Left ventricle myocardium superior (tissue), 1 donor: ENCODE measurements around the gene NFIX. TPM values are rescaled to one million over a fixed set of nuclear protein-coding genes. Genes with fewer than 3 reads are reported as not detected.
"Not testable (repeated sequence)": the region's sequence is repeated elsewhere in the genome, so short reads cannot be mapped to it uniquely, and the experiment has no call there.

Source experiments
- ATAC-seq: fragments of 200-7000 bp; cut with Tn5 transposase; one replicate; pipeline ENCODE4 v1.9.1; 2020; ENCODE audit warnings: mild to moderate bottlenecking, moderate library complexity
- DNase-seq: peaks from one replicate; pipeline ENCODE4 v3.0.0-alpha.2; 2020
- intact Hi-C: fragments of 100-400 bp; cut with micrococcal nuclease; formaldehyde crosslinking; loops from one replicate; pipeline ENCODE4 v1.11.0; 2022
- total RNA-seq: library from RNA; stranded (reverse); fragmentation: NEBNext Ultra II Directional; extraction: Animal tissue kit (Norgen Biotek cat#: 25700); gene quantifications from one replicate; pipeline ENCODE4 v1.2.1, GENCODE V29; 2021
- donor health status: DM: no; HTN: yes; CAD: no; lungs with severe emphysema.

The NFIX gene
- total RNA-seq, 1 donor from 2014 or later, result 171 TPM

- peak; percentile 93 for ATAC-seq
- intact Hi-C loops, result no loop called here
These were observed 38.6 kb upstream of the NFIX start, which contains the start of gene GADD45GIP1 for GRCh38 chr19:12956446-12957388. TSS of gene GADD45GIP1 (minus strand) at chr19:12957223. CDS start at chr19:12957212, 11 bp downstream.

DNA sequence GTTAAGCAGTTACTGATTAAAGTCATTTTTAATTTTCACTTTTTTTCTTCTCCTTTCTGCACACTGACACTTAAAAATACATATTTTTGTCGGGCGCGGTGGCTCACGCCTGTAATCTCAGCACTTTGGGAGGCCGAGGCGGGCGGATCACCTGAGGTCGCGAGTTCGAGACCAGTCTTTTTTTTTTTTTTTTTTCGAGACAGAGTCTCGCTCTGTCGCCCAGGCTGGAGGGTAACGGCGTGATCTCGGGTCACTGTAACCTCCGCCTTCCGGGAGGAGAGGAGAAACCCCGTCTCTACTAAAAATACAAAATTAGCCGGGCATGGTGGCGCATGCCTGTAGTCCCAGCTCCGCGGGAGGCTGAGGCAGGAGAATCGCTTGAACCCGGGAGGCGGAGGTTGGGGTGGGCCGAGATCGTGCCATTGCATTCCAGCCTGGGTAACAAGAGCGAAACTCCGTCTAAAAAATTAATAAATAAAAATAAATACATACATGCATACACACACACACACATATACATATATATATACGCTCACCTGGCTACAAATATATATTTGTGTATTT, 37.8 kb upstream of the NFIX start:
- DNase-seq, result not testable (repeated sequence)

More at GRCh38 chr19:12956446-12957388, 38.6 kb upstream of the NFIX start, which contains the start of gene GADD45GIP1:
- DNase-seq, result peak; percentile 90

DNA sequence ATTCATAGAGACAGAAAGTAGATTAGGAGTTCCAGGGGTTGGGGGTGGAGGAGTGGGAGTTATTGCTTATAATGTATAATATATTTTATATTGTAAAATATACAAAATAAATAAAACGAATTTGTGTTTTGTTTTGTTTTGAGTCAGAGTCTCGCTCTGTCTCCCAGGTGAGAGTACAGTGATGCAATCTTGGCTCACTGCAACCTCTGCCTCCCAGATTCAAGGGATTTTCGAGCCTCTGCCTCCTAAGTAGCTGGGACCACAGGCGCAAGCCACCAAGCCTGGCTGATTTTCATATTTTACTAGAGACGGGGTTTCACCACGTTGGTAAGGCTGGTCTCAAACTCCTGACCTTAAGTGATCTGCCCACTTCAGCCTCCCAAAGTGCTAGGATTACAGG, 35.8 kb upstream of the NFIX start:
- intact Hi-C loops, result no loop called here
- ATAC-seq (no peak), DNase-seq (no peak)

More for the DNA sequence above, 37.8 kb upstream of the NFIX start:
- peak; percentile 12 for ATAC-seq
- intact Hi-C loops, result not testable (repeated sequence)

DNA sequence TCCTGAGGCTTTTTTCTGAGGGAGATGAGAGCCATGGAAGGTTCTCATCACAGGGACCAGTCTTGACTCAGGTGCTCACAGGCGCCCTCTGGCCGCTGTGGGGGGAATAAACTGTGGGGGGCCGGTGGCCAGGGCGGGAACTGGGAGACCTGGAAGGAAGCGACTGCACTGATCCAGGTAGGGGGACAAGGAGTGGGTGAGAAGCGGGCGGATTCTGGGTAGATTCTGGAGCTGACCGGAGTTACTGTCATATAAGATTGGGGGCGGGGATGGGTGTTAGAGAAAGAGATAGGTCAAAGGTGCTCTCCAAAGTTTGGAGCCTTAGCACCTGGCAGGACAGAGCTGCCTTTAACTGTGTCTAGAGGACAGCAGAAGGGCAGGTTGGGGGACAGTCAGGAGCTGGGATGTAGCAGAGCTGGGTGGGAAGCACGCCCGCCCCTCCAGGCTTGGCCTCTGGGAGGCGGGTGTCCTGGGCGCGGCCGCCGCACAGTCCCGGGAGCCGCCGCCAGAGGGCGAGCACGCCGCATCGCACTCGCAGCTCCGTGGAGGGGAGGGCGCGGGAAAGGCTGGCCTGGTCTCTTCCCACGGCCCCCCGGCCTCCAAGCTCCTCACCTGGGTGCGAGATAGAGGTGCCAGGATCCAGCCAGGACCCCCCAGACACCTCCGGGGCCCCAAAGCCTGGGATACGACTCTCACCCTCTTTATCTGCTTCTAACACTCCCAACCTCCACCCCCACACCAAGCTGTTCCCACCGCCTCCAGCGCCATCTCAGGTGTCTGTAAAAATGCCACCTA, 30.1 kb upstream of the NFIX start:
- peak; percentile 89 for ATAC-seq
- peak; percentile 92 for DNase-seq
- intact Hi-C loops, result no loop called here

DNA sequence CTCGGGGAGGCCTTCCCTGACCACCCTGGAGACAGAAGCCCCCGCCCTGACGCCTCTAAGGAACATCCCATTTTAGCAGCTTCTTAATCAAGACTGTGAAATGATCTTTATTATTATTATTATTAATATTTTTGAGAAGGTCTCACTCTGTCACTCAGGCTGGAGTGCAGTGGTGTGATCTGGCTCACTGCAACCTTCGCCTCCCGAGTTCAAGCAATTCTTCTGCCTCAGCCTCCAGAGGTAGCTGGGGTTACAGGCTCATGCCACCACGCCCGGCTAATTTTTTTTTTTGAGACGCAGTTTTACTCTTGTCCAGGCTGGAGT, 29.5 kb upstream of the NFIX start:
- DNase-seq (no peak), ATAC-seq (no peak)
- intact Hi-C loops, result no loop called here

- DNase-seq (no peak), ATAC-seq (no peak)
- intact Hi-C loops, result no loop called here
These were observed 27.4 kb upstream of the NFIX start for GRCh38 chr19:12967907-12968306.

DNA sequence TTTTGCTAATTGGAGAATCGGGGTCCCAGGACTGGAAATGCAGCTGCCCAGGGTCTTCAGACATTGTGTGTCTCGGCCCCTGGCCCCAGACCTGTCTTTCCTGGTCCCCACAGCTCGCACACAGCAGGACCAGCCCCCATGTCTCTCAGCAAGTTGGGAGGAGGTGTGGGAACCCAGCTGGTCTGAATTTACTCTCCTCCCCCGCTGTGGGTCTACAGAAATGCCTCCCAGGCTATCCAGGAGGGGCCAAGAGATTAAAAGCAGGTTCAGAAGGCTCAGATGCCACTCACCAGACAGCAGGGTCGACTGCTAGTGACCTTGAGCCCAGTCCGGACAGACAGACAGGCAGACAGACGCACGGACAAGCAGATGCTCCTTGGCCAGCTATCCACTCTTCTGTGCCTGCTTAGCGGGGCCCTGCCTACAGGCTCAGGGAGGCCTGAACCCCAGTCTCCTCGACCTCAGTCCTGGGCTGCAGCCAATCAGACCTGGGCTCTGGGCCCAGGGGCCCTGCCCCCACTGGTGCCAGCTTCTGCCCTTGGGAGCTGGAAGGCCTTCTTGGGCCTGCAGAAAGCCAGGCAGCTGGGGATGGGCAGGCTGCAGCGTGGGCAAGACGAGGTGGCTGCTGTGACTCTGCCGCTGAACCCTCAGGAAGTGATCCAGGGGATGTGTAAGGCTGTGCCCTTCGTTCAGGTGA, 25.8 kb upstream of the NFIX start, which contains the start of gene DAND5:
Gene DAND5, plus strand, starts transcription at position 285 of the 697 bp plus-strand sequence. Its CDS starts 85 bp downstream, at position 370.
- ATAC-seq, result peak; percentile 77
- intact Hi-C loops, result no loop called here
- DNase-seq, result peak; percentile 78

- ATAC-seq (peak; percentile 3), DNase-seq (peak; percentile 11)
- intact Hi-C loops, result no loop called here
These were observed 25.0 kb upstream of the NFIX start for GRCh38 chr19:12970070-12970820.

DNA sequence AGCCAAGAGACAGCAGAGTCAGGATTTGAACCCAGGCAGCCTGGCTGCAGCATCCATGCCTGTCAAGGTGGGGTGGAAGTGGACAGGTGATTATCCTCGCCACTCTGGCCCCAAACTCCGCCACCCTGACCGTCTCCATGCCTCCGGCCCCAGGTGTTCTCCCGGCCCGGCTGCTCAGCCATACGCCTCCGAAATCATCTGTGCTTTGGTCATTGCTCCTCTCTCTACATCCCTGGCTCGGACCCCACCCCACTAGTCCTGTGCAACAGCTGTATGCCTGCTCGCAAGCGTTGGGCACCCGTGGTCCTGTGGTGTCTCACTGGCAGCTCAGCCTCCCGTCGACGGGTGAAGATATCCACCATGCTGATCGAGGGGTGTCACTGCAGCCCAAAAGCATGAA, 22.0 kb upstream of the NFIX start:
- DNase-seq (no peak), ATAC-seq (no peak)
- intact Hi-C loops, result no loop called here

DNA sequence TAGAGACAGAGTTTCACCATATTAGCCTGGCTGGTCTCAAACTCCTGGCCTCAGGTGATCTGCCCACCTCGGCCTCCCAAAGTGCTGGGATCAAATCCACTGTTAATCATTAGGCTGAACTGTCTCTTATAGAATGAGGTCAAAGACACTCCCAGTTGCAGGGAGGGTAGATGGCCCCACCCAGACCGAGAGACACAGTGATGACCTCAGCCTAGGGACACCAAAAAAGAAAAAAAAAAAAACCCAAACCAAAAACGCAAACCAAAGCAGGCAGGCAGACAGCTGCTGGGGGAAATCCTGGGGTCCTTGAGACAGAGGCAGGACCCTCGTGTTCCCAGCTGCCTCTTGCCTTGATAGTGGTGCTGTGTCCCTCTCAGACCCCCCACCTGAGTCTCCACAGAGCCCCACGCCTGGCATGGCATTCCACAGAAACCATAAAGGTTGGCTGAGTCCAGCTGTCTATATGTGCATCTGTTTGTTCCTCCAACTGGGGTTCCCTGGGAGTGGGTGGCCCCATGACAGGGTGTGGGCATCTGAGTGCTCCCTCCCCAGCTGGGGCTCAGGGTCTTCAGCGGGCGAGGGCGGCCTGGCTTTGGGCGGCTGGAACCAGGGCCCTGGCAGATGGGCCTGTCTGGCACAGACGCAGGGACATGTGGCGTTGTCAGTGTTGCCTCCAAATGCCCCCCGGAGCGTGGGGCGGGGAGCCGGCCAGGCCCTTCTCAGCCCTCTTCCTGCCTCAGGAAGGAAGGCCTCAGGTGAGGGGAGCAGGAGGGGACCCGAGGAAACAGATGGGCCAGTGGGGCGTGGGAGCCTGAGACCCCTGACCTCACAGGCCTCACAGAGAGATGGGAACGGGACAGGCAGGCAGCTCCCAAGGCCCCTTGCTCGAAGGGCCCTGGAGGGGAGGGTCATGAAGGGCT, 20.7 kb upstream of the NFIX start:
- DNase-seq (no peak), ATAC-seq (no peak)
- intact Hi-C loops, result loop anchor here (5.0 kb wide), 1 partner anchor 288 kb away; no protein-coding TSS in a partner anchor

DNA sequence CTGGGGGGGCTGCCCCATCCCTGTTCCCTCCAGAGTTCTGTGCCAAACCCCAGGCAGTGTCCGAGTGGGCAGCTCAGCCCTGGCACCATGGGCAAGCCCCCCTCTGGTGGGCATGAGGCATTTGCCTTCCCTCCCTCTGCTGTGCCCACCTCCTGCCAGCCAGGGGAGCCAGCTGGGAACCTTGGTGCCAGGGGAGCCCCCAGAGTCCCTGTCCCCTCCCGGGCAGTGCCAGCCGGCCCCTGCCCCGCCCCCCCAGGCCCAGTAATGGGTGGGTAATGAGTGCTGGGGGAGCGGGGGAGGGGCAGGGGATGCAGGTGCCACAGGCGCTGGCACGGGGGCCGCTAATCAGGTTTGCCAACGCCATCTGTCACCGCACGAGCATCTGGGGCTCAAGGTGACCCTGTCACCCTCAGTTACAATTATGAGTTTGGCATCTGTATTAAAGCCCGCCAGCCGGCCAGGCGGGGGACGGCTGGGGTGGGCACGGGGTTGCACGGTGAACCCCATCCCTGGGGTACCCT, 20.0 kb upstream of the NFIX start:
- intact Hi-C loops, result loop anchor here (5.0 kb wide), 1 partner anchor 287 kb away; no protein-coding TSS in a partner anchor
- ATAC-seq (peak; percentile 4), DNase-seq (no peak)

GRCh38 chr19:12976109-12976508, 19.2 kb upstream of the NFIX start:
- ATAC-seq, DNase-seq: not testable (repeated sequence)
- intact Hi-C loops, result loop anchor here (5.0 kb wide), 1 partner anchor 286 kb away; no protein-coding TSS in a partner anchor

DNA sequence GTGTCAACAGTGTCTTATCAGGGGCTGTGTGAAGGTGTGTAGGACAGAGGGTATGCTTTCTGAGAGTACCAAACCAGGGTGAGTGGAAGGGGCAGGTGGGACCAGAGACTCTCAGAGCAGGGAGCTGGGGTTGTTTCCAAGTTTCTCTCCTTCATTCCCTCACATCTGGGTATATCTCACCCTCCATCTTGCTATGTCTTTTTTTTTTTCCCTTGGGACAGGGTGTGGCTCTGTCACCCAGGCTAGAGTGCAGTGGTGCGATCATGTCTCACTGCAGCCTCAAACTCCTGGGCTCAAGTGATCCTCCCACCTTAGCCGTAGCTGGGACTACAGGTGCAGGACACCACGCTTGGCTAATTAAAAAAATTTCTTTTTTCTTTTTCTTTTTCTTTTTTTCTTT, 15.3 kb upstream of the NFIX start:
- intact Hi-C loops, result loop anchor here (5.0 kb wide), 2 partner anchors 107 to 282 kb away; no protein-coding TSS in a partner anchor
- DNase-seq (no peak), ATAC-seq (no peak)

GRCh38 chr19:12982648-12983047, 12.6 kb upstream of the NFIX start:
- ATAC-seq, result no peak
- intact Hi-C loops, result loop anchor here (5.0 kb wide), 1 partner anchor 105 kb away; no protein-coding TSS in a partner anchor
- DNase-seq, result no peak

- no peak for DNase-seq
- no peak for ATAC-seq
- intact Hi-C loops, result loop anchor here (5.0 kb wide), 1 partner anchor 104 kb away; no protein-coding TSS in a partner anchor
These were observed 12.2 kb upstream of the NFIX start for GRCh38 chr19:12983091-12983490.

DNA sequence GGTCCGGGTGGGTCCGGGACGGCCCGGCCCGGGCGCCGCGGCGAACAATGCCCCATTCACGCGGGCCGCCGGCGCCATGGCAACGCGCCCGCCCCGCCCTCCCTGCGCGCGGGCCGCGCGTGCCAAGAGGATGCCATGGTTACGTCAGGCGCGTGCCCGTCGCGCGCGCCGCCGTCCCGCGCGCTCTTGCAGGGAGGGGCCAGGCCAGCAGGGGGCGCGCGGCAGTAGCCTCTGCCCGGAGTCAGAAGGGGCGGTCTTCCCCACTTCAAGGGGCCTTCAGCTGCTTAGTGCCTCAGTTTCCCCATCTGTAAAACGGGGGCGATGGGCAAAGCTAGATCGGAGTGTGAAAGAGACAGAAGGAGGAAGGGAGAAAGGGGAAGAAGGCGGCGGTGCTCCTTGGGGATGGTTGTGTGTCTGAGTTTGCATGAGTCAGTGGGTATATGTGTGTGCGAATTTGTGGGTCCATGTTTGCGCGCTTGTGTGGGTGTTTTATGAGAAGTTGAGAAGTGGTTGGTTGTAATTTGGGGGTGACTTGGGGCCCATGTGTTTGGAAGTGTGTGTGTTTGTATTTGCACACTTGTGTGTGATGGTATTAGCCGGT, 11.6 kb upstream of the NFIX start:
- intact Hi-C loops, result loop anchor here (5.0 kb wide), 1 partner anchor 104 kb away; no protein-coding TSS in a partner anchor
- peak; percentile 80 for ATAC-seq
- DNase-seq, result peak; percentile 91
